Suprapubic skin (tissue), 4 donors: Measurements from ENCODE around the gene PAPSS2. TPM values are rescaled to one million over a fixed set of nuclear protein-coding genes. Genes with fewer than 3 reads are reported as not detected.
A peak's percentile ranks its signal among the peaks of the same experiment; 100 is the strongest.

Source experiments
- DNase-seq, 2 donors: peaks; one replicate each; pipeline ENCODE4 v3.0.0-alpha.2; 2019; ENCODE audit warnings: low spot score in 2 of 2
- H3K27ac ChIP-seq: fragments of 200-600 bp; sonication (generic); one replicate; pipeline ENCODE4 v1.5.1; 2019
- H3K27me3 ChIP-seq: fragments of 200-600 bp; sonication (generic); one replicate; pipeline ENCODE4 v1.5.1; 2019
- H3K36me3 ChIP-seq: fragments of 200-600 bp; sonication (generic); one replicate; pipeline ENCODE4 v1.5.1; 2019
- H3K4me1 ChIP-seq: fragments of 200-600 bp; sonication (generic); one replicate; pipeline ENCODE4 v1.5.1; 2019
- H3K4me3 ChIP-seq: fragments of 200-600 bp; sonication (generic); one replicate; pipeline ENCODE4 v1.5.1; 2019; ENCODE audit warnings: mild to moderate bottlenecking
- H3K9me3 ChIP-seq: fragments of 200-600 bp; sonication (generic); one replicate; pipeline ENCODE4 v1.5.1; 2019
- CTCF ChIP-seq, 2 donors: fragments of 200-600 bp in 1 of 2; fragments of 450-650 bp in 1 of 2; sonication (generic) in 1 of 2; IDR thresholded peaks; one replicate each; pipeline ENCODE4 v1.5.1; 2016 to 2019; ENCODE audit warnings: antibody characterized with exemption in 2 of 2, mild to moderate bottlenecking in 1 of 2, moderate library complexity in 1 of 2
- EP300 ChIP-seq: sonication (generic); formaldehyde crosslinking; IDR thresholded peaks from one replicate; pipeline ENCODE4 v1.6.1; 2017; ENCODE audit warnings: antibody characterized with exemption
- POLR2A ChIP-seq, 2 donors: fragments of 450-650 bp; IDR thresholded peaks; one replicate each; pipeline ENCODE4 v1.6.1; 2017; ENCODE audit warnings: antibody characterized with exemption in 2 of 2, mild to moderate bottlenecking in 2 of 2, moderate library complexity in 2 of 2
- POLR2AphosphoS5 ChIP-seq, 3 donors: sonication (generic); formaldehyde crosslinking; IDR thresholded peaks; one replicate each; pipeline ENCODE4 v1.6.1; 2017; ENCODE audit warnings: antibody characterized with exemption in 3 of 3
- WGBS: methylation state at CpG from one replicate; pipeline ENCODE4 v1.1.5; 2018; 5-methylcytosine and 5-hydroxymethylcytosine counted together
- total RNA-seq, 4 donors: library from RNA; depleted of rRNA; stranded (reverse); fragments of >200 nt; gene quantifications; one replicate each; pipeline ENCODE4 v1.1.0, GENCODE V29; 2016

Gene PAPSS2
- total RNA-seq, 4 donors from 2014 or later = 2.4 to 5.6 (median 3.4) TPM

- Histone ChIP-seq H3K36me3 (no peaks in the 10 kb centered on the region), H3K27me3 (no peaks in the 10 kb centered on the region), H3K27ac (no peak overlapping the region), H3K4me3 (no peak overlapping the region), H3K9me3 (no peaks in the 10 kb centered on the region), H3K4me1 (no peaks in the 10 kb centered on the region)
- WGBS = 88% methylated on average over 5 of the region's 5 CpGs
- no peak for DNase-seq
- TF ChIP-seq CTCF (IDR thresholded peaks at IDR 0.05) (no peak), EP300 (no peak), POLR2AphosphoS5 (IDR thresholded peaks at IDR 0.05) (no peak), POLR2A (IDR thresholded peaks at IDR 0.05) (no peak)
Measured at GRCh38 chr10:87650838-87651589, 8.7 kb upstream of the PAPSS2 start.

DNA sequence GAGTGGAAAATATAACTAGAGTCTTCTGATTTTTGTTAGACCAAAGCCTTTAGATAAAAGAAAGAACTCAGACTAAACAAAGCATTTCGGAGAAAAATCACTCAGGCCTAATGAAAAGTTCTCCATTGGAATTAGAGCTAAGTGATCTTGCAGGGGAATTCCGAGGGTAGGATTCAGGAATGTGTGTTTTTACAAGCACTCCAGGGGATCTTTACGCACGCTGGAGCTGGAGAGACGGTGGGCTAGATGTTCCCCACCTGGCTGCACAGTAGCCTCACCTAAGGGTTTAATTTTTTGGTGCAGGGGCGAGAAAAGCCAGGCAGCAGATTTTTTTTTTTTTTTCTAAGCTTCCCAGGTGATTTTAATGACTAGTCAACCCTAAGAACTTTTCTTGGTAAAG, 7.9 kb upstream of the PAPSS2 start:
- Histone ChIP-seq H3K4me1 (no peaks in the 10 kb centered on the region), H3K36me3 (no peaks in the 10 kb centered on the region), H3K27me3 (no peaks in the 10 kb centered on the region), H3K9me3 (no peaks in the 10 kb centered on the region), H3K27ac (no peak overlapping the region), H3K4me3 (no peak overlapping the region)
- no peak for TF ChIP-seq POLR2A (IDR thresholded peaks at IDR 0.05)
- TF ChIP-seq EP300 = no peak
- TF ChIP-seq POLR2AphosphoS5 (IDR thresholded peaks at IDR 0.05) = no peak
- TF ChIP-seq CTCF (IDR thresholded peaks at IDR 0.05) = no peak
- 65% methylated on average over 6 of the region's 6 CpGs for WGBS
- no peak for DNase-seq

DNA sequence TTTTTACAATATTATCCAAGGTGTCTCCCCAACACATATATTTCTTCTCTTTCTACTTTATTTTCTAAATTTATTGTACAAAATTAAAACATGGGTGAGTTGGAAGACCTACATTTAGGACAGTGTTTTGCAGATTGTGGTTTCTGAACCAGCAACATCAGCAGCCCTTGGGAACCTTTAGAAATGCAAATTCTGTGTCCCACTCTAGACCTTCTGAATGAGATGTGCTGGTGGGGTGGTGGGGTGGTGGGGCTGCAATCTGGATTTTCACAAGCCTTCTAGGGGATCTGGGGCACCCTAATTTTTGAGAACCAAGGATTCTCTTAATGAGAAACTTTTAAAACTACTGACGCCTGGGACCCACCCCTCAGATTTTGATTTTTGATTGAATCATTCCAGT, 7.4 kb upstream of the PAPSS2 start:
- TF ChIP-seq CTCF (IDR thresholded peaks at IDR 0.05) (no peak), POLR2AphosphoS5 (IDR thresholded peaks at IDR 0.05) (no peak), EP300 (no peak), POLR2A (IDR thresholded peaks at IDR 0.05) (no peak)
- no peaks in the 10 kb centered on the region for H3K9me3 ChIP-seq
- WGBS = 95% methylated on average over 1 of the region's 1 CpG
- DNase-seq = no peak
- no peak overlapping the region for H3K27ac ChIP-seq
- H3K27me3 ChIP-seq = no peaks in the 10 kb centered on the region
- no peaks in the 10 kb centered on the region for H3K4me1 ChIP-seq
- H3K36me3 ChIP-seq = no peaks in the 10 kb centered on the region
- no peak overlapping the region for H3K4me3 ChIP-seq

GRCh38 chr10:87654212-87654611, 5.5 kb upstream of the PAPSS2 start:
- DNase-seq = no peak
- Histone ChIP-seq H3K4me1 (peaks cover 4% of the 10 kb centered on the region), H3K36me3 (no peaks in the 10 kb centered on the region), H3K27ac (no peak overlapping the region), H3K9me3 (no peaks in the 10 kb centered on the region), H3K4me3 (no peak overlapping the region), H3K27me3 (no peaks in the 10 kb centered on the region)
- no peak for TF ChIP-seq EP300
- WGBS = 62% methylated on average over 1 of the region's 1 CpG

- TF ChIP-seq POLR2A (IDR thresholded peaks at IDR 0.05) (no peak), CTCF (IDR thresholded peaks at IDR 0.05) (peak; percentile 47 to 51), POLR2AphosphoS5 (IDR thresholded peaks at IDR 0.05) (no peak)
- no peaks in the 10 kb centered on the region for H3K9me3 ChIP-seq
- DNase-seq = no peak
- H3K27me3 ChIP-seq = no peaks in the 10 kb centered on the region
- no peaks in the 10 kb centered on the region for H3K36me3 ChIP-seq
- 44% methylated on average over 4 of the region's 4 CpGs for WGBS
- H3K4me1 ChIP-seq = peaks cover 13% of the 10 kb centered on the region
- no peak overlapping the region for H3K4me3 ChIP-seq
- H3K27ac ChIP-seq = no peak overlapping the region
Measured at GRCh38 chr10:87656431-87657072, 3.1 kb upstream of the PAPSS2 start.
